Stimulated activated CD8-positive, alpha-beta memory T cell treated with anti-CD3 and anti-CD28 coated beads, Interleukin-15, amount 100 ng/mL, for 1 hour (primary cell): ENCODE measurements around the gene OSER1.

Experiments used
- DNase-seq: peaks from one replicate; pipeline ENCODE4 v3.0.0-alpha.2; 2020; ENCODE audit warnings: low read depth

OSER1 gene

DNA sequence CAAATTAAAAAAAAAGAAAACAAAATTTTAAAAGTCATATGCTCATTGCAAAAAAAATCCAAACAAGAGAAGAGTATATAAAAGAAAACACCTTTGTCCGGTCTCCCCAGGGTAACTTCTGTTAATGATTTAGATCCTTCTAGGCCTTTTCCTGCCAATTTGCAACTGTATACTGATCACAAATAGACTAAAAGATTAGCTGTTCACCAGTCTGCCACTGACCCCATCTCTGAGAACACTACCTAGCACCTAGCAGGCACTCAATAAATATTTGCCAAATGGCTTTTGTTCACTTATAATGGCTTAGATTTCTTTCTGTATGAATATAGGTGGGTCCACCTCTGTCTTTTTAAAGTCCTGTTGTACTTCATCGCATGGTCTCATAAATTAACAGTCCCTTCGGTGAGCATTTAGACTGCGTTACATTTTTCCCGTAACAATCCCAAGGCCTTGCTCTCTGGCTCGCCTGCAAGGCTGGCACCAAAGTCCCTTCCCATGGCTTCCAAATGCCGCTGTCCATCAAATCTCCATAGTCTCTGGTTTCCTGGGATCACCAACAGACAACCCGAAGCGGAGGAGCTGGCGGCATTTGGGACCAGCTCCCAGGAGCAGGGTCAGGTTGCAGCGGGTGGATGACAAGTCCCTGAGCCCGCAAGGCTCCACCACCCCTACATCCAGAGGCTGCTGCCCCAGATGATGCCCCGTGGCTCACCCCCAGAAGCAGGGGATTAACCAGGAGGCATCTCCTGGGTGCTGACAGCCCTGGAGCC, 35.4 kb downstream of the OSER1 start:
- DNase-seq = no peak

DNA sequence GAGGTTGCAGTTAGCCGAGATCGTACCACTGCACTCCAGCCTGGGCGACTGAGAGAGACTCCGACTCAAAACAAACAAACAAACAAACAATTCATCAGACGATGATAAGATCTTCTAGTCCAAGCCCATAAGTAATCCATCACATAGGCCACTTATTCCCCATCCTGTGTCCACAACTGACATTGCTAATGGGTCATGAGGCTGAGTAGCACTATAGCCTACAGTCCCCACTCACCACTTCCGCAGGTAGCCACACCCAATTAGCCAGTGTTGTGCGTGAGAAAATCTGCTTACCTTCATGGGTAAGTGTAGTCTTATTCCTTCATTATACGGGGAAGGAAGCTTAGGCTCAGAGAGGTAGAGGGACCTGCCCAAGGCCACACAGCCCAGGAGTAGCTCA, 36.7 kb downstream of the OSER1 start:
- no peak for DNase-seq

DNA sequence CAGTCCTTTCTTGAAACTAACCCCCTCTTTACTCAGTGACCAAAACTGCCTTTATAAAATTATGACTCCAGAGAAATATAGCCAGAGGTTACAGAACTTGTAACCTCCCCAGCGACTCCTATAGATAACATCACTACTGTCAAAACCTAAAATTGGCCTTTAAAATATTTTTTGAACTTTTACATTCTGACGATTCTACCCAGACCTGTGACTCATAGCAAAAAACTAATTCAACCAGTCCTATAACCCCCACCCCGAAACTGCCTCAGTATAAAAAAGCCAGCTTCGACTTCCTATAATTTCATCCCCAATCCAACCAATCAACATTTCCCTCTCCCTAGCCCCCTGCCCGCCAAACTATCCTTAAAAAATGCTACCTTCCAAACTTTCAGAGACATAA, 37.5 kb downstream of the OSER1 start:
- DNase-seq = no peak

DNA sequence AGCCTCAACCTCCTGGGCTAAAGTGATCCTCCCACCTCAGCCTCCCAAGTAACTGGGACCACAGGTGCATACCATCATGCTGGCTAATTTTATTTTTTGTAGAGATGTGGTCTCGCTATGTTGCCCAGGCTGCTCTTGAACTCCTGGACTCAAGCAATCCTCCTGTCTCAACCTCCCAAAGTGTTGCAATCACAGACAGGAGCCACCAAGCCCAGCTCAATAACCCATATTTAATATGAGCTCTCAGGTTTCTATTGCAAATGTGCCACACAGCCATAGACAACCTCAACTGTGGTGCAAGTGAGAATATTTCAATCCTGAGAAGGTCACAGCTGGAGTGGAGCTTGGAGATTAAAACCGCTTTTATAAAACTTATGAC, 38.0 kb downstream of the OSER1 start:
- DNase-seq = no peak

DNA sequence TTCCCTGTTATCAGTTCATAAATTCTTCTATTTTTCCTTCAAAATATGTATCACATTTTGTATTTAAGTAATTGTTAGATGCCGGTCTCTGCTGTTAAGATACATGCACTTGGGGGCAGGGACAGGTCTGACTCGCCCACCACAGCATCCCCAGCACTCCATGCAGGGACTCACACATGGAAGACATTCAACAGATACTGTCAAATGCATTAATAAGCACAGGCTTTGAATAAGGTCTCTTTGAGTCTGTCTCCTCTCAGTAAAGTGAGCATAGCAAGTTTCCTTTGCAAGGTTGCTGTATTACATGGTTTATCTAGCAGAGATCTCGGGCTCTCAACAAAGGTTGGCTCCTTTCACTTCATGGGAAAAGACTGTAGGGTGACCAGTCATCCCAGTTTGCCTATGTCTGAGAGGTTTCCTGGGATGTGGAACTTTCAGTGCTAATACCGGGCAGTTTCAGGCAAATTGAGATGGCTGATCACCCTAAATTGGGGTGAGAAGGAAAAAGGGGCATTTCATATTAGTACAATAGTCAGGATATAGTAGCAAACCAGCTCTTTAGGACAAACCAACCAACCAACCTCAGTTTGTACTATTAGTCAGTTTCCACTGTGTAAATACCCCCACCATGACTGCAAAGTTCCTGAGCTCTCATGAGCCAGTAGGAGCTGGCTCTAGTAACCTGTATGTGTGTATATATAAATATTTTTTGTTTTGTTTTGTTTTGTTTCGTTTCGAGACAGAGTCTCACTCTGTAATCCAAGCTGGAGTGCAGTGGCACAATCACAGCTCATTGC, 38.6 kb downstream of the OSER1 start:
- DNase-seq = no peak

DNA sequence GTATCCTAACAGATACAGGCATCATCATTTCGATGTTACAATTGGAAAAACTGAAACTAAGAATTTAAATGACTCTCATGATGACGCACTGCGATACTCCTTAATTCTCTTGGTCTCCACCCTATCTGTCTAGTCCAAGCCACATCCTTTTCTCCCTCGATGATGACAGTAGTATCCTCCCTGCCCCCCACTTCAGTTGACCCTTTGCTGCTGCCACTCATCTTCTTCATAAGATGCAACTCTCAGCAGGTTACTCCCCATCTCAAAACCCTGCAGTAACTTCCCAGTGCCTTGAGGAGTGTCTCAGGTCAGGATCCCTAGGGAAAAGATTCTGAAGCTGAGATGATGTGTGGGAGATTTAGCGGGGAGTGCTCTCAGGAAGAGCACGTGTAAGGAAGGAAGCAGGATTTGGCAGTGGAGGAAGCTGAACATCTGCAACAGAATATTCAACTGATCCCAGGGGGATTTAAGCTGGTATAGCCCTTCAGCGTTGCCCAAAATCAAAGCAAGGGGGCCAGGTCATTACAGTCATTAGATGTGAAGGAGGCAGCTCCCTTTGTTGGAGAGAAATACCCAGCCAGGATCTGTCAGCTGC, 39.7 kb downstream of the OSER1 start:
- DNase-seq = no peak

DNA sequence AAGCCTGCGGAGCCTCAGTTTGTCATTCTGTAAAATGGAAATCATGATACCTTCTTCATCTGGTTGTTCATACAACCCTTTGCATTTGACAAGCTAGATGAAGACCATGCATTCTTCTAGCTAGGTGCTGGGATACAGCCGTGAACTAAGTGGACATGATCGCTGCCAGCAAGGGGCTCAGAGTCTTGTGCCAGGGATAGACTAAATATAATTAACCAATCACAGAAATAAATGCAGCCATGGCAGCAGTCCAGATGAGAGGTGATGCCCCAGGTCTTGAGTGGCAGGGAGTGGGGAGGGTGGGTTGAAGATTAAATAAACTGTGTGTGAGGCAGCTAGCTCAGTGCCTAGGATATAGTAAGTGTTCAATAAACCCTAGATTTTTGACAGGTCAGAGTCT, 42.8 kb downstream of the OSER1 start:
- no peak for DNase-seq

DNA sequence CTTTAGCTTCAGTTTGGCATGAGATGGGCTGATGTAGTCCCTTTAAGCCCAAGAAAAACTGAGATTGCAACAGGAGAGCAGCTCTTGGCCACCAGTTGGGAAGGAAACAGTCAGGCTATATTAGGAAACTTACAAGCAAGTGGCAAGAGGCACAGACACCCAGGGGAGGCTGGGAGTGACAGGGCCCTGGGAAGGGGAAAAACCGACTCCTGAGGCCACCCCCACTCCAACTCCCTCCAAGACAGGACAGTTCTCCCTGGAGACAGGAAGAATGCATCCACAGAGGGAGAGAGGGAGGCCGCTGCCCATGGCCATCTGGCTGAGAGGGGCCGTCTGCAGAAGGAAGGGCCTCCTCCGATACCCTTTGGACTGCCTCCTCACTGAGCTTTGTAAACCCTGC, 44.1 kb downstream of the OSER1 start:
- no peak for DNase-seq

DNA sequence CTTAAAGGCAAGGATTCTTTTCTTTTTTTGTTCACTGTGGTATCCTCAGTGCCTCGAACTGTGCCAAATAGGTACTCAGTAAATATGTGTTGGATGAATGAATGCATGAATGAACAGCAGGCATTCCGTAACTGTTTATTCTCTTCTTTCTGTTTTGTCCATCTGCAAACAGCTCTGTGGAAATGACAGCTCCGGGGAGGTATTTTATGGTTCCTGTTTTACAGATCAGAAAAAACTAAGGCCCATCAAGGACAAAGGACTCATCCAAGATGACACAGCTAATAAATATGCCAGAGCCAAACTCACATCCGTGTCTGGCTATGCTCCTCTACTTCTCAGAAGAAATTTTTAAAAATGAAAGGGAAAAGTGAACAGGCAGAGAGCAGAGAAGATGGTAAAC, 44.6 kb downstream of the OSER1 start:
- DNase-seq = no peak

DNA sequence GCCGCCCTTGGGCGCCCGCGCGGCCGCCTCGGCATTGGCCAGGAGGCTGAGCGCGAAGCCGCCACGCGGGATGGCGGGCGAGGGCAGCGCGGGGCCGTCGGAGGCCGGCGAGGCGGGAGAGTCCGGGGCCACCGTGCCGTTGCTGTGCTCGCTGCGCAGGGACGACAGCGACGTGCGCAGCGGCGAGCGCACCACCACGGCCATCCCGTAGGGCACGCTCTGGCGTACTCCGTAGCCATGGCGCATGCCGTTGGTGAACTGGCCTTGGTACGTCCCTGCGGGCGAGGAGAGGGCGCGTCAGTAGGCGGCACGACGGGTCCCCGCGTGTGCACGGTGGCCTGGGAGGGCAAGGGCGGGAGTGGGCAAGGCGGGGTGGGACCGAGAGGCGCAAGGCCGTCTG, 50.4 kb downstream of the OSER1 start:
- DNase-seq = no peak

DNA sequence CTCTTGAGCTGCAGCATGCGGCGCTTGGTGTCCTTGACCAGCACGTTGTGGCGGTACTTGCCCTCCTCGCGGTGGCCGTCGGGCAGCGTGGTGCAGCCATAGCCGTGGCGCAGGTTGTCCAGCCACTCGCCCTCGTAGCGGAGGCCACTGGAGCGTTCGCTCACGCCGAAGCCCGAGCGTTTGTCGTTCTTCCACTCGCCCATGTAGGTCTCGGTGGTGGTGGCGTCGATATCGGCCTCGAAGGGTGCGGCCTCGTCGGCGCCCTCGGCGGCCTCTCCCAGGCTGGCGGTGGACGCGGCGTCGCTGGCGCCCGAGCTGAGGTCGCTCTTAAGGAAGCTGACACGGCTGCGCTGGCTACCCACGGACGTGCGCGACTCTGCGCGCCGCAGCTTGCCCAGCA, 50.9 kb downstream of the OSER1 start:
- no peak for DNase-seq

DNA sequence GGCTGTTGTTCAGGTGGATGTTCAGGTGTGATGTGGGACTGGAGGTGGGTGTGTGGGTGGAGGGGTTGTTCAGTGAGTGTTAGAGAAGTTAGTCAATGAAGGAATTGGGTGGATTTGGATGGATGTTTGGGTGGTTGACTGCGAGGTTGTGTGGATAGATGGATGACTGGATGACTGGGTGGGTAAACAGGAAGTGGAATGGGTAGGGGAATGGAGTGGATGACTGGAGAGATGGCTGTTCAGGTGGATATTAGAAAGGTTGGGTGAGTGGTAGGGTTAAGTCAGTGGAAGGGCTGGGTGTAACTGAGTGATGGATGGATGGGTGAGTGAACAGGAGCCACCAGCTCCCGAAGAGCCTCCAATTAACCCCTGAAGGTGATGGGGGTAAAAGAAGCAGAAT, 51.4 kb downstream of the OSER1 start:
- DNase-seq = no peak

DNA sequence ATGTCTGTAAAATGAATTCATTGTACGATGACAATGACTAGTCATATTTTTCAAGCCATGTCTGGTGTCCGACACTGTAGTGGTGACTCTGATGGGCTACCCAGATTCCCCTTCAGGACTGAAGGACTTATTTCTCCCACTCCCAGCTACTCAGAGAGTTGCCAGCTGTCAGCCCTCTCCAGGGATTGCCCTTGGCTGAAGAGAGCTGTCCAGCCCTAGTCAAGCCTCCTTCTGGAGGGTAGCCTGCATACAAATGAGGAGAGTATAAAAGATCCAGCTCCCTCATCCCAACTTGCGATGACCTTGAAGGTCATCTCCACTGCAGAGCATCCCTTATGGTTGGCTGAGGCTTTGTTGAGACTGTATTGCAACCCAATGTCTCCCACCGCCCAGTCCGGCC, 53.5 kb downstream of the OSER1 start:
- DNase-seq = no peak

DNA sequence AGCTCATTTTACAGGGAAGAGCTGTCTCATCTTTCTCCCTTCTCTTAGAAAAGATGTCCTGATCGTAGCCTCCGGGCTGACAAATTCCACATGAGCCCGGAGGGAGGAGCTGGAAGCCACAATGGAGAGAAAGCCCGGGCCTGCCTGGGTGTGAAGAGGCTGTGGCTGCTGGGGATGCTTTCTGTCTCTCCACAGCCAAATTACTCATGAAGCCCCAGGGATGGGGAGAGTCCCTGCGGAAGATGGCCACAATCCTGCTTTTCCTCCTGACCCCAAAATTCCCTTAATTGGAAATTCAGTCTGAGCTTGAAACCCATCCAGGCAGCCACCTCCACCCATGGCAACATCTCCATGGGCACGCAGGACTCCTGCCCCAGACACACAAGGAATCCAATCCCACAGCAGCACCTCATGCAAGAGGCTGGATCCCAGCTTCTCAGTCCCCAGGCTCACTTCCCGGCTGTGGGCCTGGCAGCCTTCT, 56.0 kb downstream of the OSER1 start:
- no peak for DNase-seq

DNA sequence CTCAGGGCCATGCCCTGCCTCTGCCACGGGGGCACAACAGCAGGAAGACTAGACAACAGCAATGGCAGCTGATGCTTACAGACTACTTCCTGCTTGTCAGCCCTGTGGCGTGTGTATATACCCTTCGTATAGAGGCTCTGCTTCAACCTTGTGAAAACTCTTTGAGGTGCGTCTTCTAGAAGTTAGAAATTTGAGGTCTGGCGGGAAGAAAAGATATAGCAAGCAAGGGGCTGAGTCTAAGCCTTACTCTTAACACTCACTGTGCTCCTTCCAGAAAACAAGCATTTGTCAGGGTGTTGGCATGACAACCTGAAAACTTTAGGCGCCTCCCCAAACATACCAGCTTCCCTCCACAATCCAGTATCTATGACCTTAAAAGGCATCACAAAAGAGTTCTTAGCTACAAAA, 56.9 kb downstream of the OSER1 start:
- DNase-seq = no peak

DNA sequence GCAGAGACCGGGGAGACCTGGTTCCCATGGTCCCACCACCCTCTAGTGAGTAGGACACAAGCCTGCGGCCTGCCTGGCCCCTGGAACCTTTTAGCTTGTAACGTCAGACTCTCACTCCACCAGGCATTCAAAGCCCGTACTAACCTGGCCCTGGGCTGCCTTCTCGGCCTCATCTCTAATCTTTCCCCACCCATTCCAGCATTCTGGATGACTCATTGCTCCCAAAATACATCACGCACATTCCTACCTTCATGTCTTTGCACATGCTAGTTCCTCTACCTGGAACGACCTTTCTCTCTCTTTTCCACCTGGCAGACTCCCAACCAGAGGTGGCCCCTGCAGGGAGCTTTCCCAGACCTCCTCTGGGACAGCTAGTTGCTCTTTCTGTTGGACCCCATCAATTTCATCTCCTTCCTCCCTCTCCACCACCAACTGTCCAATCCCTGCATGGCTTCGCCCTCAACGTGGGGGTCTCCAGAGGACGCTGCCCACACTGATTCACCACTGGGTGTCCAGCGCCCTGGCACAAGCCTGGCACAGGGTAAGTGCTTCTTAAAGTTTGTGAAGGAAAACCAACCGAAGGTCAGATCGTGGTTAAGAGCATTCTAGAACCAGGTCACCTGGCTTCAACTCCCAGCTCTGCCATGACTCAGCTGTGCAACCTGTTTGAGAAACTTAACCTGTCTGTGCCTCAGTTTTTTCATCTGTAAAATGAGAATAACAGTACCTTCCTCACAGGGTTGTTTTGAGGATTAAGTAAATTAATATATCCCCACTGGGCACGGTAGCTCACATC, 58.8 kb downstream of the OSER1 start:
- no peak for DNase-seq

DNA sequence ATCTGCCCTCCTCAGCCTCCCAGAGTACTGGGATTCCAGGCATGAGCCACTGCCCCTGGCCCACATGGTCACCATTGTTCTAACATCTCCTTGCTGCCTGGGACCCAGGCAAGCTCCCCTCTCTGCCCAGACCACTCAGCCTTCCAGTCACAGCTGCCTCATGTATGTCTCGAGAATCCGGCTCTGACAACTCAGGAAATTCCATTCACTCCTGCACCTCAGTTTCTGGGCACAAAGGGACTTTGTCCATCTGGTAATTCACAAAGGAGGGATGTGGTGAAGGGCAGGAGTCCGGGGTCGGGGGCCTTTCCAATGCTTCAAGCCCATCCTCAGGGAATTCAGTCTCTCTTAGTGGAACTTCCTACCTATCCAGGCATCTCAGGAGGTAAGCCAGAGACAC, 64.3 kb downstream of the OSER1 start:
- no peak for DNase-seq
